Left renal pelvis (tissue), 4 donors: ENCODE measurements around the gene HIP1R. TPM values are rescaled to one million over a fixed set of nuclear protein-coding genes. Genes with fewer than 3 reads are reported as not detected.

Experiments
- polyA plus RNA-seq, 4 donors: library from polyadenylated mRNA; unstranded; fragments of 120-200 nt; gene quantifications; one replicate each; pipeline ENCODE4 v1.2.1, GENCODE V29; 2013; ENCODE audit not compliant: insufficient read length in 4 of 4

Gene HIP1R
- polyA plus RNA-seq, 4 donors = 15.6 to 103 (median 60.4) TPM

Other genes starting within 250 kb of the HIP1R start
- gene HCAR2, start 132.1 kb upstream of the HIP1R start, polyA plus RNA-seq = under 1 TPM; 0.19 to 0.98 (median 0.49) TPM
- gene HCAR3, start 118.6 kb upstream of the HIP1R start, polyA plus RNA-seq = under 1 TPM; 0.27 to 0.74 (median 0.39) TPM
- gene HCAR1, start 104.6 kb upstream of the HIP1R start, polyA plus RNA-seq = 1 to 10 TPM; 2.5 to 7.8 (median 3.1) TPM
- 10 to 100 TPM; 76.4 to 94.5 (median 93.6) TPM for gene DENR, start 82.6 kb upstream of the HIP1R start, polyA plus RNA-seq
- gene CCDC62, start 60.9 kb upstream of the HIP1R start, polyA plus RNA-seq = under 1 TPM; 0.32 to 0.83 (median 0.39) TPM
- 10 to 100 TPM; 16.8 to 28.6 (median 23.7) TPM for gene VPS37B, start 60.7 kb downstream of the HIP1R start, polyA plus RNA-seq
- 1 to 10 TPM; 2.6 to 9.8 (median 5.0) TPM for gene ABCB9, start 131.0 kb downstream of the HIP1R start, polyA plus RNA-seq
- 10 to 100 TPM in 3 of 4 donors, 1 to 10 TPM in 1; 10.0 to 22.9 (median 13.8) TPM for gene OGFOD2, start 139.8 kb downstream of the HIP1R start, polyA plus RNA-seq
- 100 to 1,000 TPM; 125 to 204 (median 146) TPM for gene ARL6IP4, start 145.2 kb downstream of the HIP1R start, polyA plus RNA-seq